ENCODE results near the gene CFLAR. TPM values are rescaled to one million over a fixed set of nuclear protein-coding genes. Genes with fewer than 3 reads are reported as not detected.

The CFLAR gene
- 60.3 to 87.2 TPM (median 73.2 TPM) in 5 replicates for total RNA-seq (2022; extraction: Qiagen RNA extraction; ENCODE audit: low read depth)

GRCh38 chr2:201116115-201116958 is at the start of gene CFLAR:
TSS of gene CFLAR (plus strand) at chr2:201116164. CDS start at chr2:201129866, 13,702 bp downstream.

GRCh38 chr2:201071479-201072200 is 44.3 kb upstream of the CFLAR start, which contains the start of the genes HYCC2 and NDUFB3:
TSS of gene HYCC2 (minus strand) at chr2:201071671. CDS start at chr2:201024009, 47,662 bp downstream.
TSS of gene NDUFB3 (plus strand) at chr2:201072001. CDS start at chr2:201078883, 6,882 bp downstream.

GRCh38 chr2:201182650-201183364 is 66.8 kb downstream of the CFLAR start, which contains the start of gene CASP10:
TSS of gene CASP10 (plus strand) at chr2:201183141. CDS start at chr2:201185778, 2,637 bp downstream.

Other genes starting within 250 kb of the CFLAR start
- 23.4 to 32.4 TPM (median 26.2 TPM) in 5 replicates for gene PPIL3, start 227.1 kb upstream of the CFLAR start, total RNA-seq (2022; extraction: Qiagen RNA extraction; ENCODE audit: low read depth)
- gene NIF3L1, start 226.8 kb upstream of the CFLAR start, total RNA-seq (2022; extraction: Qiagen RNA extraction; ENCODE audit: low read depth) = 40.6 to 45.8 TPM (median 44.3 TPM) in 5 replicates
- gene ORC2, start 152.5 kb upstream of the CFLAR start, total RNA-seq (2022; extraction: Qiagen RNA extraction; ENCODE audit: low read depth) = 14.2 to 16.2 TPM (median 14.8 TPM) in 5 replicates
- gene HYCC2, start 44.5 kb upstream of the CFLAR start, total RNA-seq (2022; extraction: Qiagen RNA extraction; ENCODE audit: low read depth) = 3.1 to 4.6 TPM (median 3.7 TPM) in 5 replicates
- 123 to 175 TPM (median 138 TPM) in 5 replicates for gene NDUFB3, start 44.2 kb upstream of the CFLAR start, total RNA-seq (2022; extraction: Qiagen RNA extraction; ENCODE audit: low read depth)
- gene CASP10, start 67.0 kb downstream of the CFLAR start, total RNA-seq (2022; extraction: Qiagen RNA extraction; ENCODE audit: low read depth) = 1.8 to 2.5 TPM (median 2.2 TPM) in 5 replicates
- gene CASP8, start 144.4 kb downstream of the CFLAR start, total RNA-seq (2022; extraction: Qiagen RNA extraction; ENCODE audit: low read depth) = 33.6 to 41.8 TPM (median 34.6 TPM) in 5 replicates
- gene FLACC1, start 241.2 kb downstream of the CFLAR start, total RNA-seq (2022; extraction: Qiagen RNA extraction; ENCODE audit: low read depth) = 0.10 to 0.58 TPM (median 0.20 TPM) in 3 of 5 replicates, not detected in the others